Testis (tissue), 2 donors: Measurements from ENCODE around the gene HAO1.
"Not testable (repeated sequence)": the region's sequence is repeated elsewhere in the genome, so short reads cannot be mapped to it uniquely, and the experiment has no call there.

Source experiments
- POLR2A ChIP-seq: fragments of 450-650 bp; IDR thresholded peaks from one replicate; pipeline ENCODE4 v1.6.1; 2017; ENCODE audit warnings: antibody characterized with exemption, mild to moderate bottlenecking, moderate library complexity
- TF ChIP-seq, protein P1 (sequence below), 3 experiments: fragments of 450-650 bp in 2 of 3; fragments of 200-600 bp in 1 of 3; sonication (generic) in 1 of 3; IDR thresholded peaks; one replicate each; pipeline ENCODE4 v1.5.1; 2016 to 2019; ENCODE audit warnings: antibody characterized with exemption in 3 of 3, mild to moderate bottlenecking in 2 of 3, moderate library complexity in 1 of 3

DNA sequence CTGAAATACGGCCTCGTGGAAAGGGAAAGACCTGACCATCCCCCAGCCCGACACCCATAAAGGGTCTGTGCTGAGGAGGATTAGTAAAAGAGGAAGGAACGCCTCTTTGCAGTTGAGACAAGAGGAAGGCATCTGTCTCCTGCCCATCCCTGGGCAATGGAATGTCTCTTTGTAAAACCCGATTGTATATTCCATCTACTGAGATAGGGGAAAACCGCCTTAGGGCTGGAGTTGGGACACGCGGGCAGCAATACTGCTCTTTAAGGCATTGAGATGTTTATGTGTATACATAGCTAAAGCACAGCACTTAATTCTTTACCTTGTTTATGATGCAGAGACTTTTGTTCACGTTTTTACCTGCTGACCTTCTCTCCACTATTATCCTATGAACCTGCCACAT is 16.3 kb upstream of the HAO1 start:
- TF ChIP-seq, protein P1, sequence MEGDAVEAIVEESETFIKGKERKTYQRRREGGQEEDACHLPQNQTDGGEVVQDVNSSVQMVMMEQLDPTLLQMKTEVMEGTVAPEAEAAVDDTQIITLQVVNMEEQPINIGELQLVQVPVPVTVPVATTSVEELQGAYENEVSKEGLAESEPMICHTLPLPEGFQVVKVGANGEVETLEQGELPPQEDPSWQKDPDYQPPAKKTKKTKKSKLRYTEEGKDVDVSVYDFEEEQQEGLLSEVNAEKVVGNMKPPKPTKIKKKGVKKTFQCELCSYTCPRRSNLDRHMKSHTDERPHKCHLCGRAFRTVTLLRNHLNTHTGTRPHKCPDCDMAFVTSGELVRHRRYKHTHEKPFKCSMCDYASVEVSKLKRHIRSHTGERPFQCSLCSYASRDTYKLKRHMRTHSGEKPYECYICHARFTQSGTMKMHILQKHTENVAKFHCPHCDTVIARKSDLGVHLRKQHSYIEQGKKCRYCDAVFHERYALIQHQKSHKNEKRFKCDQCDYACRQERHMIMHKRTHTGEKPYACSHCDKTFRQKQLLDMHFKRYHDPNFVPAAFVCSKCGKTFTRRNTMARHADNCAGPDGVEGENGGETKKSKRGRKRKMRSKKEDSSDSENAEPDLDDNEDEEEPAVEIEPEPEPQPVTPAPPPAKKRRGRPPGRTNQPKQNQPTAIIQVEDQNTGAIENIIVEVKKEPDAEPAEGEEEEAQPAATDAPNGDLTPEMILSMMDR (IDR thresholded peaks at IDR 0.05) = not testable (repeated sequence)
- not testable (repeated sequence) for TF ChIP-seq POLR2A
